ENCODE measurements around the gene PSMB4. TPM values are rescaled to one million over a fixed set of nuclear protein-coding genes. Genes with fewer than 3 reads are reported as not detected.
"Not testable (repeated sequence)": the region's sequence is repeated elsewhere in the genome, so short reads cannot be mapped to it uniquely, and the experiment has no call there.

The PSMB4 gene
- total and polyA plus RNA-seq, 8 donors: 61.9 to 217 (median 102) TPM

GRCh38 chr1:151435174-151435573, 35.8 kb downstream of the PSMB4 start:
- FAIRE-seq (no peak), ATAC-seq (peak in 2 of 4 donors; percentile 35 to 40)

GRCh38 chr1:151436985-151437384, 37.6 kb downstream of the PSMB4 start:
- Histone ChIP-seq H3K4me1 (no peaks in the 10 kb centered on the region), H3K27me3 (no peaks in the 10 kb centered on the region), H3K36me3 (peaks cover 0 to 6% (median 0%) of the 10 kb centered on the region in 3 donors), H3K9me3 (no peaks in the 10 kb centered on the region), H3K27ac (no peak overlapping the region), H3K4me3 (no peak overlapping the region)
- intact Hi-C loops (cut with DNase I): no loop called here
- ATAC-seq: no peak
- no peak for TF ChIP-seq CTCF (IDR thresholded peaks at IDR 0.05)
- no peak for DNase-seq
- 82 to 85% methylated on average over 6 of the region's 6 CpGs for WGBS, 2 donors
- no peak for FAIRE-seq

More at GRCh38 chr1:151435174-151435573, 35.8 kb downstream of the PSMB4 start:
- no peak for DNase-seq
- no peak for TF ChIP-seq CTCF (IDR thresholded peaks at IDR 0.05)
- Histone ChIP-seq H3K36me3 (peaks cover 0 to 5% (median 3%) of the 10 kb centered on the region in 3 donors), H3K27me3 (no peaks in the 10 kb centered on the region), H3K27ac (no peak overlapping the region), H3K4me1 (no peaks in the 10 kb centered on the region), H3K4me3 (no peak overlapping the region), H3K9me3 (no peaks in the 10 kb centered on the region)
- intact Hi-C loops (cut with DNase I): no loop called here
- WGBS, 2 donors: 91 to 95% methylated on average over 3 of the region's 3 CpGs

- H3K4me1 ChIP-seq; FAIRE-seq; H3K36me3 ChIP-seq; H3K4me3 ChIP-seq; H3K9me3 ChIP-seq; ATAC-seq; H3K27ac ChIP-seq; intact Hi-C loops (cut with DNase I); DNase-seq; H3K27me3 ChIP-seq: not testable (repeated sequence)
- 75 to 80% methylated on average over 8 of the region's 8 CpGs for WGBS, 2 donors
These were observed 38.0 kb downstream of the PSMB4 start for GRCh38 chr1:151437396-151437795.

GRCh38 chr1:151443846-151444782, 44.7 kb downstream of the PSMB4 start:
- intact Hi-C loops (cut with DNase I): loop anchor here in 1 of 3 donors (10.0 kb wide), 1 partner anchor 91 kb away; no protein-coding TSS in a partner anchor
- DNase-seq (peak in 3 of 6 donors; percentile 41 to 70 (median 43)), ATAC-seq (peak; percentile 91 to 98 (median 96)), FAIRE-seq (peak; percentile 93)
- H3K4me1 ChIP-seq: peaks cover 0 to 9% (median 9%) of the 10 kb centered on the region in 3 donors
- peaks cover 0 to 6% (median 0%) of the 10 kb centered on the region in 3 donors for H3K36me3 ChIP-seq
- WGBS, 2 donors: 31 to 35% methylated on average over 4 of the region's 4 CpGs
- no peak overlapping the region for H3K27ac ChIP-seq
- peak in 3 of 4 donors; percentile 52 to 63 (median 59) for TF ChIP-seq CTCF (IDR thresholded peaks at IDR 0.05)
- H3K27me3 ChIP-seq: no peaks in the 10 kb centered on the region
- H3K4me3 ChIP-seq: no peak overlapping the region
- H3K9me3 ChIP-seq: no peaks in the 10 kb centered on the region

- FAIRE-seq (no peak), ATAC-seq (no peak), DNase-seq (no peak)
- peaks cover 0 to 6% (median 0%) of the 10 kb centered on the region in 3 donors for H3K36me3 ChIP-seq
- 67 to 79% methylated on average over 4 of the region's 4 CpGs for WGBS, 2 donors
- TF ChIP-seq CTCF (IDR thresholded peaks at IDR 0.05): no peak
- H3K4me3 ChIP-seq: no peak overlapping the region
- no peaks in the 10 kb centered on the region for H3K9me3 ChIP-seq
- H3K27ac ChIP-seq: no peak overlapping the region
- no peaks in the 10 kb centered on the region for H3K27me3 ChIP-seq
- intact Hi-C loops (cut with DNase I): loop anchor here in 1 of 3 donors (10.0 kb wide), 1 partner anchor 90 kb away; no protein-coding TSS in a partner anchor
- peaks cover 0 to 9% (median 9%) of the 10 kb centered on the region in 3 donors for H3K4me1 ChIP-seq
These were observed 45.4 kb downstream of the PSMB4 start for GRCh38 chr1:151444783-151445177.
